HTERT RPE-1 (cell line): ENCODE measurements around the gene RNF145.
"Not testable (repeated sequence)": the region's sequence is repeated elsewhere in the genome, so short reads cannot be mapped to it uniquely, and the experiment has no call there.

Experiments
- in situ Hi-C: fragments of 300-500 bp; cut with MboI; formaldehyde crosslinking; loops from 4 replicates; pipeline ENCODE4 v1.14.3; 2020; ENCODE audit warnings: low sequenced_read_pairs

Gene RNF145

GRCh38 chr5:159163027-159163700 is 46.2 kb downstream of the RNF145 start:
- in situ Hi-C loops: no loop called here

- in situ Hi-C loops: no loop called here
Observed at GRCh38 chr5:159161361-159162214, 47.8 kb downstream of the RNF145 start.

GRCh38 chr5:159158553-159159091 is 50.7 kb downstream of the RNF145 start:
- in situ Hi-C loops: not testable (repeated sequence)

GRCh38 chr5:159157552-159157951 is 51.8 kb downstream of the RNF145 start:
- in situ Hi-C loops: no loop called here

- in situ Hi-C loops: no loop called here
Observed at GRCh38 chr5:159156426-159157238, 52.7 kb downstream of the RNF145 start.

GRCh38 chr5:159155960-159156359 is 53.4 kb downstream of the RNF145 start:
- in situ Hi-C loops: no loop called here

- in situ Hi-C loops: no loop called here
Observed at GRCh38 chr5:159152876-159153275, 56.5 kb downstream of the RNF145 start.

- in situ Hi-C loops: no loop called here
Observed at GRCh38 chr5:159149085-159149484, 60.3 kb downstream of the RNF145 start.

- in situ Hi-C loops: no loop called here
Observed at GRCh38 chr5:159147976-159148375, 61.4 kb downstream of the RNF145 start.

GRCh38 chr5:159146839-159147238 is 62.5 kb downstream of the RNF145 start:
- in situ Hi-C loops: no loop called here

- in situ Hi-C loops: not testable (repeated sequence)
Observed at GRCh38 chr5:159145160-159145559, 64.2 kb downstream of the RNF145 start.

GRCh38 chr5:159139802-159140201 is 69.6 kb downstream of the RNF145 start:
- in situ Hi-C loops: no loop called here

- in situ Hi-C loops: no loop called here
Observed at GRCh38 chr5:159135896-159136531, 73.3 kb downstream of the RNF145 start.

- in situ Hi-C loops: no loop called here
Observed at GRCh38 chr5:159133041-159133741, 76.2 kb downstream of the RNF145 start.

GRCh38 chr5:159132429-159133040 is 76.8 kb downstream of the RNF145 start:
- in situ Hi-C loops: no loop called here

GRCh38 chr5:159131951-159132350 is 77.4 kb downstream of the RNF145 start:
- in situ Hi-C loops: no loop called here

GRCh38 chr5:159130871-159131270 is 78.5 kb downstream of the RNF145 start:
- in situ Hi-C loops: no loop called here

GRCh38 chr5:159128070-159128541 is 81.2 kb downstream of the RNF145 start:
- in situ Hi-C loops: no loop called here

GRCh38 chr5:159123700-159124099 is 85.7 kb downstream of the RNF145 start:
- in situ Hi-C loops: no loop called here
